Measurements from ENCODE around the gene STIM2. TPM values are rescaled to one million over a fixed set of nuclear protein-coding genes. Genes with fewer than 3 reads are reported as not detected.

Gene STIM2
- total RNA-seq, 2 donors from 2014 or later = 9.2 to 10.5 TPM

- TF ChIP-seq, protein P1, sequence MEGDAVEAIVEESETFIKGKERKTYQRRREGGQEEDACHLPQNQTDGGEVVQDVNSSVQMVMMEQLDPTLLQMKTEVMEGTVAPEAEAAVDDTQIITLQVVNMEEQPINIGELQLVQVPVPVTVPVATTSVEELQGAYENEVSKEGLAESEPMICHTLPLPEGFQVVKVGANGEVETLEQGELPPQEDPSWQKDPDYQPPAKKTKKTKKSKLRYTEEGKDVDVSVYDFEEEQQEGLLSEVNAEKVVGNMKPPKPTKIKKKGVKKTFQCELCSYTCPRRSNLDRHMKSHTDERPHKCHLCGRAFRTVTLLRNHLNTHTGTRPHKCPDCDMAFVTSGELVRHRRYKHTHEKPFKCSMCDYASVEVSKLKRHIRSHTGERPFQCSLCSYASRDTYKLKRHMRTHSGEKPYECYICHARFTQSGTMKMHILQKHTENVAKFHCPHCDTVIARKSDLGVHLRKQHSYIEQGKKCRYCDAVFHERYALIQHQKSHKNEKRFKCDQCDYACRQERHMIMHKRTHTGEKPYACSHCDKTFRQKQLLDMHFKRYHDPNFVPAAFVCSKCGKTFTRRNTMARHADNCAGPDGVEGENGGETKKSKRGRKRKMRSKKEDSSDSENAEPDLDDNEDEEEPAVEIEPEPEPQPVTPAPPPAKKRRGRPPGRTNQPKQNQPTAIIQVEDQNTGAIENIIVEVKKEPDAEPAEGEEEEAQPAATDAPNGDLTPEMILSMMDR (IDR thresholded peaks at IDR 0.05) = no peak
- no peak overlapping the region for H3K4me3 ChIP-seq
- H3K27me3 ChIP-seq = no peaks in the 10 kb centered on the region
- H3K27ac ChIP-seq = no peak overlapping the region
- no peaks in the 10 kb centered on the region for H3K36me3 ChIP-seq
- peaks cover 0 to 4% of the 10 kb centered on the region in 2 donors for H3K4me1 ChIP-seq
- no peaks in the 10 kb centered on the region for H3K9me3 ChIP-seq
- DNase-seq (ENCODE audit: low spot score) = no peak
Observed at GRCh38 chr4:26829018-26829417, 31.6 kb upstream of the STIM2 start.

- H3K4me3 ChIP-seq = no peak overlapping the region
- H3K27ac ChIP-seq = no peak overlapping the region
- DNase-seq (ENCODE audit: low spot score) = no peak
- H3K9me3 ChIP-seq = no peaks in the 10 kb centered on the region
- TF ChIP-seq, protein P1 (IDR thresholded peaks at IDR 0.05) = no peak
- peaks cover 0 to 4% of the 10 kb centered on the region in 2 donors for H3K4me1 ChIP-seq
- no peaks in the 10 kb centered on the region for H3K36me3 ChIP-seq
- H3K27me3 ChIP-seq = no peaks in the 10 kb centered on the region
Observed at GRCh38 chr4:26830033-26830432, 30.6 kb upstream of the STIM2 start.

DNA sequence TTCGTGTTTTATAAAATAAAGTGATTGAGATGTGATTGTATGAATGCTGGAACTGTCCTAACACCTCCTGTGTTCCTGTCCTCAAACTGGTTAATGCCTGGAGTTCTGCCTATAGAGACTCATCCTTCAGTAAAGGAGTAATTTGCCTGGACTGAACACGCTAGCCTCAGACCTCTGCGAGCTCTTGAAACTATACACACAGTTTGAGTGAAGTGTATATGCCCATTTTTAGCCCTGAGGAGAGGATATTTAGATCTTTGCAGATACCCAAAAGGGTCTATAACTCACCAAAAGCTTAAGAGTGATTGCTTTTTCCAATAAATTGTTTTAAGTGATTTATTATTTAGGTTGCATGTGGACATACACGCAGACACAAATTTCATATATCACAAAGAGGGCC, 29.9 kb upstream of the STIM2 start:
- no peak for DNase-seq (ENCODE audit: low spot score)
- H3K27me3 ChIP-seq = no peaks in the 10 kb centered on the region
- no peaks in the 10 kb centered on the region for H3K36me3 ChIP-seq
- no peak overlapping the region for H3K4me3 ChIP-seq
- H3K4me1 ChIP-seq = peaks cover 0 to 4% of the 10 kb centered on the region in 2 donors
- H3K27ac ChIP-seq = no peak overlapping the region
- TF ChIP-seq, protein P1 (IDR thresholded peaks at IDR 0.05) = no peak
- H3K9me3 ChIP-seq = no peaks in the 10 kb centered on the region

GRCh38 chr4:26836539-26836938, 24.1 kb upstream of the STIM2 start:
- H3K9me3 ChIP-seq = no peaks in the 10 kb centered on the region
- no peak overlapping the region for H3K4me3 ChIP-seq
- no peak overlapping the region for H3K27ac ChIP-seq
- peaks cover 0 to 7% of the 10 kb centered on the region in 2 donors for H3K4me1 ChIP-seq
- no peaks in the 10 kb centered on the region for H3K36me3 ChIP-seq
- no peak for DNase-seq (ENCODE audit: low spot score)
- H3K27me3 ChIP-seq = no peaks in the 10 kb centered on the region
- TF ChIP-seq, protein P1 (IDR thresholded peaks at IDR 0.05) = no peak

- Histone ChIP-seq H3K27me3 (no peaks in the 10 kb centered on the region), H3K9me3 (no peaks in the 10 kb centered on the region), H3K4me1 (peaks cover 0 to 7% of the 10 kb centered on the region in 2 donors), H3K27ac (no peak overlapping the region), H3K36me3 (no peaks in the 10 kb centered on the region), H3K4me3 (no peak overlapping the region)
- DNase-seq (ENCODE audit: low spot score) = no peak
- TF ChIP-seq, protein P1 (IDR thresholded peaks at IDR 0.05) = no peak
Observed at GRCh38 chr4:26837993-26838842, 22.4 kb upstream of the STIM2 start.
